HG02943 (cell line): Measurements from ENCODE around the gene VSIG10L.

Experiments
- ATAC-seq: cut with Tn5 transposase; IDR thresholded peaks from one replicate; pipeline ENCODE4 v1.9.1; 2021; ENCODE audit warnings: mild to moderate bottlenecking, low read depth, moderate library complexity; ENCODE audit not compliant: unreplicated experiment

VSIG10L gene

DNA sequence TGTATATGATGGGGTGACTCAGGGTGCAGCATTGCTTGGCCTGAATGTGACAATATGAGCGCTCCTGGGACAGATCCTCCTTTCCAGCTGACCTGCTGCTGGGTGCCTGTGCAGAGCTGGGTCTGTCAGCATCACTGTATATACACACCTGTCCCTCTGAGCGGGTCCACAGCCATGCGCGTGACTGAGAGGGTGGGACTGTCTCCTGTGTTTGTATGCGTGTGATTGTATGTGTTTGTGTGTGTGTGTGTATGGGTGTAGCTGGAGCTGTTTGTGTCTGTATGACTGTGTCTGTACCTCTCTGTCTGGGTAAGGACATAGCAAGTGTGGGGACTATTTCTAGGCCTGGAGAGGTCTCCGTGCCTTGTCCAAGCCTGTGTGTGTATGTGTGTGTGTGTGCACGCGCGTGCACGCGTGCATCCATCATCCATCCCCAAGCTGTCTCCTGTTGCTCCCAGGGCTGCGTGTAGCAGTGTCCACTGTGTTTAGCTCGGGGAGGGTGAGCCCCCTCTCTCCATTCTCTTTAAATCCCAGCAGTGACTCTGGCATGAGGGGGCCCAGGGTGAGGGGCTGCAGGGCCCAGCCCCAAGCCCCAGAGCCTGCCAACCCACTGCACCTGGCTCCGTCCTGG, 22.2 kb downstream of the VSIG10L start:
- no peak for ATAC-seq

DNA sequence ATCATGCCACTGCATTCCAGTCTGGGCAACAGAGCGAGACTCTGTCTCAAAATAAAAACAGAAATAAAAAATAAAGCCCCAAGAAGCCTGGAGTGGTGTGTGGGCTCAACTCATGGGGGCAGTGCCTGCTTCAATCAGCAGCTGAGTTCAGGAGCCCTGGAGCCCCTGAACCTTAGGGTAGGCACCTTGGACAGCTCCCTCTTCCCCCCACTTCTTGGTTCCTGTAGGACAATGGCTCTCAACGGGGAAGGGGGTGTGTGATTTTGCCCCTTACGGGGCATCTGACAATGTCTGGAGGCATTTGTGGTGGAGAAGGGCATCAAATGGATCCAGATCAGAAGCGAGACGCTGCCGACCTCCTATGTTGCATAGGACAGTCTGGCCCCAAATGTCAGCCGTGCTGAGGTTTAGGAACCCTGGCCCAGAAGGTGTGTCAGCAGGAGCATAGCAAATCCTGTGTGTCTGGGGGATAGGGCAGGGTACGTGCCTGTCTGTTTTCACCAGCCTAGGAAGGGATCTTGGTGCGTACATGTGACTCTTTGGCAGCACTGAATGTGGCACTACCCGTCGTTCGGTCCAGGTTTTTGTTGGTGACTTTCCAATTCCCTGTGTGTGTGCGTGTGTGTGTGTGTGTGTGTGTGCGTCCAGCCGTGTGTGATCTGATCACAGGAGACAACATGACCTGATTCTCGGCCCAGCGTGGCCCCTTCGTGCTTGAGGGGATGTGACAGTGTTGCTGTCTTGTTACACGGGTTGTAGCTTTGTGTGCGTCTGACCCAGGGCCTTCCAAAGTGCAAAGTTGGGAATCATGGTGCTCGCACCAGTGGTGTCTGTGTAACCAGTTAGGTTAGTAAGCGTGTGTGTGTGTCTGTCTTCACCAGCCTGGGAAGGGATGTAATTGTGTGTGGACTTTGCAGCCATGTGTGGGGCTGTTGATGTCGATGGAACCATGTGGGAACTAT, 23.0 kb downstream of the VSIG10L start:
- no peak for ATAC-seq

DNA sequence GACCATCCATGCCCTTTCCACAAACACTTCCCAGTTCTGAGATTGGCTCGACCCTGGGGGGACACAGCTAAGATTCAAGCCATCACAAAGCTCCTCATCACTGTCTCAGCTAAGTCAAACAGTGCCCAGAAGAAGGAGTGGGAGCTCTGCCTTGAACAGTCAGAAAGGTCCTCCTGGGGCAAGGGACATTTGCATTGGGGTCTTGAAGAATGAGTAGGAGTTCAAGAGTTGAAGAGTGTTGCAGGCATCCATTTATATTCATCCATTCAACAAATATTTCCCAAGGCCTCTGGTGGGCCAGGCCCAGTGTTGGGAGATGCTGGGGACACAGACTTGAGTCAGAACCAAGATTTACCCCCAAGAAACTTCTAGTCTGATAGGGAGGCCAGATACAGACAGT, 24.0 kb downstream of the VSIG10L start:
- ATAC-seq: no peak

DNA sequence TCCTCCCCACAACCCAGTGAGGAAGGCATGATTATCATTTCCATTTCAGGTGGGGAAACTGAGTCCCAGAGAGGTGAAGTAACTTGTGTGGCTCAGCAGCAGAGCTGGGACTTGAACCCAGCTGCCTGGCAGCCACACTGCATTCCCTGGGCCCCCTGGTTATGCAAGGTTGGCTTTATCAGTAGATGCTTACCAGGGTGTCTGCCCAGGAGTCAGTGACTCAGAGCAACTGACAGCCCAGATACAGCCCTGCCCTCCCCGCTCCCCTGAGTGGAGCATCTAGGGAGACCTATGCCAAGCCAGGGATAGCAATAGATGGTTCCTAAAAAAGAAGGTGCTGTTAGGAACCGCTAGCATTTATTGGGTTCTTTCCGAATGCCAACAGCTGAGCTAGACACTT, 24.6 kb downstream of the VSIG10L start:
- ATAC-seq: no peak

DNA sequence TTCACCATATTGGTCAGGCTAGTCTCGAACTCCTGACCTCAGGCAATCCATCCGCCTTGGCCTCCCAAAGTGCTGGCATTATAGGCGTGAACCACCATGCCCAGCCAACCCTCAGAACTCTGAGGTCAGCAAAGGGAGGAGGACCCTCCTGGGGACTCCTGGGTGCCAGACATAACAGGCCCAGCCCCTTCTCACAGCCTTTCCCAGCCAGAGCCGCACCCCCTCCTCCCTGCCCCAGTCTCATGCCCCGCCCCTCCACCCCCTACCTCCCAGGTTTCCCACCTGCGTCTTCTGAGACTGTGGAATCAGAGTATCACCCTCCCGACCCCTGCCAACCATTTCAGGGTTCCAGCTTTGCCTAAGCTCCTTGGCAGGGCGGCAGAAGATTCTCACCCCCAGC, 25.3 kb downstream of the VSIG10L start:
- no peak for ATAC-seq

DNA sequence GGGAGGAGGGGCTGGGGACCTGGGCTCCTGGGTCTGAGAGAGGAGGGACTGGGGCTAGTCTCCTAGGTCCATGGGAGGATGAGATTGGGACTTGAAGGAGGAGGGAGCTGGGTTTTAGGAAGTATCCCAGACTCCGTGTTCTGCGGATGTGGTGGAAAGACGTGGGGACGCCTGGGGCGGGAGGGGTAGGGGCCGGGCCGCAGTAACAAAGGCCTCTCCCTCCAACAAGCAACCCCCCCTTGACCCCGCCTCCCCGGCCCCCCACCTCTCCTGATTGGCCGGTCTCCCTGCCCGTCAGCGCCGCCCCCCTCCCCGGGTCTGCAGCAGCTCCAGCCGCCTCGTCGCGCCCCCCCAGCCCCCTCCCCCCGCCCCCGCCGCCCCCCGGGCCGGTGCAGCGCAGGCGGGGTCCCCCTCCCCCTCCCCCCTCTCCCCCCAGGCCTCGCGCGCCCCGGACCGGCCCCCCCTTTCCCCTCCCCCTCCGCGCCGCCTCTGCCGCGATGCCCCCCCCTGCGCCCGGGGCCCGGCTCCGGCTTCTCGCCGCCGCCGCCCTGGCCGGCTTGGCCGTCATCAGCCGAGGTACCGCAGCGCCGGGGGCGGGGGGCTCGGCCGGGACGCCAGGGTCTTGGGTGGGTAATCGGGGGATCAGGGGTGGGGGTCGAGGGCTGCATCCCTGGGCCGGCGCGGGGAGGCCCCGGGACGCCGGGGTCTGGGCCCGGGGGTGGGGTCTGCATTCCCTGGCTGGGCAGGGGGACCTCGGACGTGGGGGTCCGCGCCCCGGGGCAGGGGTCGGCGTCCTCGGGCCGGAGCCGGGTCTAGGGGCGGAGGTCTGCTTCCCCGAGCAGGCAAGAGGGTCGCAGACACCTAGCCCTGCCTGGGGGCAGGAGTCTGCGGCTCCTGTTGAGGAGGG, 30.3 kb downstream of the VSIG10L start, which contains the start of gene IGLON5:
Gene IGLON5 (plus strand): TSS at position 294 of the 907 bp plus-strand sequence. CDS start 204 bp downstream, at position 498.
- no peak for ATAC-seq

DNA sequence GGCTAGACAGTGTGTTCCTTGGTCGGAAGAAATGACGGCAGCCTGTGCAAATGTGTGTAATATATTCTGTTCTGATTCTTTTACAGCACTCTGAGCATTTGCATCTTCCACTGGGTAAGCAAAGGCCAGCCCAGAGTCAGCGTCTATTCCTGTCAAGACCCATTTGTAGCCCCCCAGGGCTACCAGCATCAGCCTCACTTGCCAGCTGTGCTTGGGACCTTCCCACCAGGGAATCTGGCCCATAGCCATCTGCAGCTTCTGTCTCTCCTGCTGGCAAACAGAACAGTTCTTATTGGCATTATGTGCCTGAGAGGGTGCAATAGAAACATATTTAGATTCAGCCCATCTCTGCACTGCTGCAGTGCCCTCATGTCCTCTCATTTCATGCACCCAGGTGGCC, 36.5 kb downstream of the VSIG10L start:
- no peak for ATAC-seq

DNA sequence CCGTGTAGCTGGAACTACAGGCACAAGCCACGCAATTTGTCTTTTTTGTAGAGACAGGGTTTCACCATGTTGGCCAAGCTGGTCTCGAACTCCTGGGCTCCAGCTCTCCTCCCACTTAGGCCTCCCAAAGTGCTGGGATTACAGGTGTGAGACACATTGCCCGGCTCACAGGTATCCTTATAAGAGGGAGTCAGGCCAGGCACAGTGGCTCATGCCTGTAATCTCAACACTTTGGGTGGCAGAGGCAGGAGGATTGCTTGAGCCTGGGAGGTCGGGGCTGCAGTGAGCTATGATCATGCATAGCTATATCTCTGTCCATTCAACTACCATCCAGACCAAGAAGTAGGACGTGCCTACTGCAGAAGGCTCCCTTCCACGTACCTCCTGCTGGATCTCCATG, 40.7 kb downstream of the VSIG10L start:
- no peak for ATAC-seq

DNA sequence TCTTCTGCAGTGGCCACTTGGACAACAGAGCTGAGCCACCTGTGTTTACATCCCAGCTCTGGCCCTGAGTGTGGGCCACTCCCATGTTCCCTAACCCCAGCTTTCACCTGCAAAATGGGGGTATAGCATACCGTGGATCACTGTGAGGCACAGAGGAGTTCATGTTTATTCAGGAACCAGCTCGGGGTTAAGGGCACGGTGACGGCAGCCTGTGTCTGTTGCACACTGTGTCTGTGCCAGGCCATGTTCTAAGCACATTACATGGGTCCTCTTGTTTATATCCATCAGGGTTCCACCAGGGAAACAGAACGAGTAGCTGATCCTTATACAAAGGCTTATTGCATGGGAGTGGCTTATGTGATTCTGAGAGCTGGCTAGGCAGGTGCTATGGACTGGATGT, 44.5 kb downstream of the VSIG10L start:
- no peak for ATAC-seq

DNA sequence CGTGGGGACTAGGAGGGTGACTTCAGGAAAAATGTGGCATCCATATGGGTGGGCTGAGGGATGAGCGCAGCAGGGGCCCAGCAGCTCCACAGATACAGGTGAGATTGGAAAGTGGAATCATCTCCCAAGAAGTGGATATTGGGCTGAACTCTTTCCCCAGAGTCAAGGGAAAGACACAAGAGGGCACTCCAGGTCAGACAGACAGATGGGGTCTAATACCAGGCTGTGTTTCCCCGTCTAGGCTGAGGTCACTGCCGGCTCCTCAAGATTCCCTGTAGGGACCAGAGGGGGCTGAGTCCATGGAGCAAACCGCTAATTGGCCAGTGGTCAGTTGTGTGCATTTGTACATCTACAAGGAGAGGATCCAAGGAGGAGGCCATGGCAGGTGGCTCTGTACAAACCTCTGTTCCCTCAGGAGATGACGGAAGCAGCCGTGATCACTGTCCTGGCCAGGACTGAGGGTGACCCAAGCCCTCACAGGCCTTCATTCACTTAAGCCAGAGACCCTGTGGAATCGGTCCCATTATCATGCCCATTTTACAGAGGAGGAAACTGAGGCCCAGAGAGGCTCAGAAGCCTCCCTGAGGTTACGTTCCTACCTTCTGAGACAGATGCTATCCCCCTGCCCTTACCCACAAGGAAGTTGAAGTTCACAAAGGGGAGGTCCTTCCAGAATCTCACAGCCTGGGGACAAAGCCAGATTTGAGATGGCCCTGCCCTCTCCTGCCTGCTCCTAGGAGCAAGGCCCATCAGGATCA, 45.4 kb downstream of the VSIG10L start:
- no peak for ATAC-seq

DNA sequence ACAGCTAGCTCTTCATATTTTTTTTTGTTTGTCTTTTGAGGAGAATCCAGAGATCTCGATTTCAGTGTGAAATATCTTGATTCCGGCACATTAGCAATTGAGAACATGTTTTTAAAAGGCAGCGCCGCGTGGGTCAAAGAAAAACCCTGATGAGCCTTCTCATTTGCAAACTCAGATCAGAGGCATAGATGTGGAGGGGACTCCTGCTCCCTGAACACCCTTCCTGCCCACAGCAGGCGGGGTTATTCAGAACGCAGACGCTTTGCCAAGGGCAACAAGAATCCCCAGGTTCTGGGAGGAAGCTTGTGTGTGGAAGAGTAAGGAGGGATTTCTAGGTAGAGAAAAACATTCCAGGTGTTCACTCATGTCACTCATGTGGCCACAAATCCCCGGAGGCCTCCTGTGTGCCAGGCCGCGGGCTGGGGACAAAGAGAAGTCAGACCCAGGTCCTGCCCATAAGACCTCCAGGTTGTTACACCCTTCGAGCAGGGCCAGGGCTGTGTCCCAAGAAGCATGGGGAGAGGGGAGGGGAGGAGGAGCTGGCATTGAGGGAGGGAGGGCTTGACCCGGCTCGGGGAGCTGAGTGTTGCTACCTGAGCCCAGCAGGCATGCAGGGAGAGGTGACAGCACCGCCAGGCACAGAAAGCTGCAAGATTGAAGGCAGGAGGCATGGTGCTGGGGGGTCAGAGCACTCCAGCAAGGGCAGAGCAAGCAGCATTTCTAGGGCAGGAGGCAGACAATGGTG, 46.4 kb downstream of the VSIG10L start:
- no peak for ATAC-seq

DNA sequence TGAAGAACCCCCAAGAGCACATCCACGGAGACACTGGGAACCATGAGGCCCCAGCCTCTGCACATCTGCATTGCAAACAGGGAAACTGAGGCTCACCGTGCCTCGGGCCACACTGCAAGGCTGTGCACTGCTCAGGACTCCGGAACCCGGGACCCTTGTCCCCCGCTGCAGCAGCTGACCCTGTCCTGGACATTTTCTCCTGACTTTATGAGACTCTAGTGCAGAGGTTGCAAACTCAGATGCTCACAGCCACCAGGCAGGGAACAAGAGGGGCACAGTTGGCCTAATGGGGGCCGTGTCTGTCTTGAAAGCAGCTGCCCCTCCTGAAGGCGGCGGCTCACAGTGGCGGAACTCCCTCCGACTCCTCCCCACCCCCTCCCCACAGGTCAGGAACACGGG, 47.0 kb downstream of the VSIG10L start:
- no peak for ATAC-seq

DNA sequence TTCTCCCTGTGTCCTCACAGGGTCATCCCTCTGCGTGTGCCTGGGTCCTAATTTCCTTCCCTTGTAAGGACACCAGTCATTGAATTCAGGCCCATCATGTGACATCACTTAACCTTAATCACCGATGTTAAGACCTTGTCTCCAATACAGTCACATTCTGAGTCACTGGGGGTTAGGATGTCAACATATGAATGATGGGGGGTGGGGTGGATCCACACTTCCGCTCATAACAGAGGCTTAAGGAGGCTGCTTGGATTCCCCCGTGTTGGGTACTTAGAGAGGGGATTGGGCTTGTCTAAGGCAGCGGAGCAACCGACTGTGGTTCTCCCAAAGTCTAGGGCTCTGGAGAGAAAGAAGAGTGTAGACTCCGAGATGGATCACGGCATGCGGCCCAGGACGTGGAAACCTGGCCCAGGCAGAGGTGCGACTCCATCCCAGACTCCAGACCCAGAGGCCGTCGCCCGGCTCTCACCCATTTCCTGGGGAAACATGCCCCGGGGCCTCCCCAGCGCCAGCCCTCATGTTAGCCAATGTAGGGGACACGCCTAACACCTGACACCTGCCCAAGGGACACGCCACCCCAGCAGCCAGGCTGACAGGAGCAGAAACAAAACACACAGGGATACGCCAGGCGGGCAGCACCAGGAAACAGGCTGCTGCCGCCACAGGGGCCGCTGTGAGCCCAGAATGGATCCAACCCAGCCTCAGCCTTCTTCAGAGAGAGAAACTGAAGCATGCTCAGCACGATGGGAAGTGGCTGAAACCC, 47.5 kb downstream of the VSIG10L start:
- no peak for ATAC-seq

DNA sequence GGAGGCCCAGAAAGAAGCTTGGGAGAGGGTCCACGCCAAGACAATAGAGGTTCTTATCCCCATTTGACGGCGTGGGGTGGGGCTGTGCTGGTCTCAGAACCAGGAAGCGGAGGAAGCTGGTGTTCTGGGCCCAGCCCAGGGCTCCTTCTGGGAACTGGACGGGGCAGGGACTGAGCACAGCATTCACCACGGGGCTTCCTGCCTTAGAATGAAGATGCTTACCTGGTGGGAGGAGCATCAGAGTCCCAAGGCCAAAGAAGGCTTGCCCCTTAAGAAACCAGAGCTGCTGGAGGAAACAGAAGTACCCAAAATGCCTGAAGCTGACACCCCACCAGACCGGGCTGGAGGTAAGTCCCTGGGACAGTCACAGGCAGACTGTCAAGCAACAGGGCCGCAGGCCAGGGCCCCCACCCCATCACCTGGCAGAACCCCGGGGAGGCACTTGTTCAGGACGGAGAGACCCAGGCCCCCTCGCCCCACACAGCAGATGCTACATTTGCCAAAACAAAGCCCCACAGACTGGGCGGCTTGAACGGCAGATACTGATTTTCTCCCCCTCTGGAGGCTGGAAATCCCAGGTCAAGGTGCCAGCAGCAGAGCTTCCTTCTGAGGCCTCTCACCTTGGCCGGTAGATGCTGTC, 48.2 kb downstream of the VSIG10L start:
- ATAC-seq: no peak

DNA sequence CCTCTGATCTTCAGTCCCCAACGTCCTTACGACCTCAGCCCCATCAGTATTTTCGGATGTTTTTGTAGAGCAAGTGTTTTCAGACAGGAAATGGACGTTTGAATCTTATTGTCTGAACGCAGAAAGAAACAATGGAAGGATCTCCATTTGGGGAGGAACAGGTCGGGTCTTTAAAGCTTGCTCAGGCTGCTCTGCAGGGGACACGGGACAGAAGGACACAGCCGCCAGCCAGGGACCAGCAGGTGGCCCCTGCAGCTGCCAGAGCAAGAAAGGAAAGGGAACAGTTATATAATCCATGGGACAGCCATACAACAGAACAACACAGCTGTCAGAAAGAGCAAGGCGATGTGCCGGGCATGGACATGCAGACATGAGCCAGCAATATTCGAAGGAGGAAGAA, 49.0 kb downstream of the VSIG10L start:
- ATAC-seq: no peak

DNA sequence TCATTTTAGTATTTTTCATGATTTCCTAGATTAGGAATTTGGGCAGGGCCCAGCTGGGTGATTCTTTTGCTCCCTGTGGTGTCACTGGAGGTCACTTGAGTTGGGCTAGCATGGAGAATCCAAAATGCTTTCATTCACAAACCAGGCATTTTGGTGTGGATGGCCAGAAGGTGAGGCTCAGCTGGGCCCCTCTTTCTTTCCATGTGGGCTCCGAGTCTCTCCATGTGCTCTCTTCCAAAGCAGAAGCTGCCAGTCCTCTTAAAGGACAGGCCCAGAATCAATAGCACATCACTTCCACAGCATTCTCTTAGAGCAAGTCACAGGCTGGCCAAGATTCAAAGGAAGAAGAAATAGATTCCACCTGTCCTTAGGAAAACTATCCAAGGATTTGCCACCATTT, 52.3 kb downstream of the VSIG10L start:
- ATAC-seq: no peak

DNA sequence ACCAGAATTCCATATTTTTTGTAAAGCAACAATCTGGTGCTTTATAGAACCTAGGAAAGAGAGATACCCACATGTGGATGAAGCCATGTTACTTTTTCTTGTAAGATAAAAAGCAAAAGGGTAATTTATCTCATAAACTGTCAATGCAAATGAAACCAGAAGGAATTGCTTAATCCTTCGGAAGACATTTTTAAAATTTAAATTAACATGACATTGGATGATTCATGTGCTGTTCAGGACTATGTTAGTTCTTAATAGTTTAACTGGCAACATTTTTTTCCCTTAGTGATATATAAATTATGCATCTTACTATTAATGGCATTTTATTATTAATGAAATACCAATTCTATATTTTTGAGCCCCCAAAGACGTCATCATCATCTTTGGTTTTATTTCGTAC, 56.3 kb downstream of the VSIG10L start:
- ATAC-seq: no peak

DNA sequence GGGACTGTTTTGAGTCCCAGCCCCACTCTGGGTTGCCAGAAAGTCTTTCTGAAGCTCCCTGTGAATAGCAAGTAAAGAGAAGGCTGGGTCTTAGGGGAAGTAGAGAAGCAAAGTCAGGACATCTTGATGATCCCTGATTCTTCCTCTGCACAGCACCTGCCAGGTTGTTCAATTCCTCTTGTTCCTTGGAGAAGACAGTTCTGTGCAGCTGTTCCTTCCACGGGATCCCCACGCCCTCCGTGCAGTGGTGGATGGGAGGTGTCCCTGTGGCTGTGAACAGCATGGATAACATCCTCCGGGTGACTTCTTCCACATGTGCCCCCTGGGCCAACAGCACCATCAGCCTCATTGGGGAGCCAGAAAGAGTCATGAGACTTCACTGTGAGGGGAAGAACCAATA, 59.6 kb downstream of the VSIG10L start:
- no peak for ATAC-seq
